Skeletal muscle tissue (tissue), 4 donors: ENCODE measurements around the gene NUP214. TPM values are rescaled to one million over a fixed set of nuclear protein-coding genes. Genes with fewer than 3 reads are reported as not detected.
A peak's percentile ranks its signal among the peaks of the same experiment; 100 is the strongest.

Experiments
- H3K27ac ChIP-seq: one replicate; pipeline ENCODE4 v1.7.0; 2013; ENCODE audit warnings: mild to moderate bottlenecking, low read depth, low read length, inconsistent platforms
- H3K27me3 ChIP-seq, 3 donors: one replicate each; pipeline ENCODE4 v1.7.0; 2013; ENCODE audit warnings: low read length in 3 of 3; ENCODE audit not compliant: control insufficient read depth in 3 of 3, insufficient read depth in 3 of 3
- H3K36me3 ChIP-seq, 3 donors: one replicate each; pipeline ENCODE4 v1.7.0; 2013; ENCODE audit warnings: low read length in 3 of 3; ENCODE audit not compliant: control insufficient read depth in 3 of 3, insufficient read depth in 3 of 3
- H3K4me1 ChIP-seq, 3 donors: one replicate each; pipeline ENCODE4 v1.7.0; 2013; ENCODE audit warnings: low read length in 3 of 3, mild to moderate bottlenecking in 3 of 3; ENCODE audit not compliant: control insufficient read depth in 3 of 3, insufficient read depth in 3 of 3
- H3K4me3 ChIP-seq, 3 donors: one replicate each; pipeline ENCODE4 v1.7.0; 2013; ENCODE audit warnings: low read length in 3 of 3
- H3K9ac ChIP-seq, 3 donors: one replicate each; pipeline ENCODE4 v1.7.0; 2013; ENCODE audit warnings: low read length in 3 of 3, mild to moderate bottlenecking in 3 of 3, moderate library complexity in 2 of 3, low read depth in 1 of 3
- H3K9me3 ChIP-seq, 3 donors: one replicate each; pipeline ENCODE4 v1.7.0; 2013; ENCODE audit warnings: low read length in 3 of 3; ENCODE audit not compliant: control insufficient read depth in 3 of 3
- total RNA-seq: library from RNA; depleted of rRNA; stranded (reverse); fragments of >200 nt; gene quantifications from one replicate; pipeline ENCODE4 v1.2.3, GENCODE V29; 2014
- donor health status: Osteomylitis.

Gene NUP214
- total RNA-seq, 1 donor from 2014 or later = 20.9 TPM

- no peaks in the 10 kb centered on the region for H3K36me3 ChIP-seq
- no peak overlapping the region for H3K4me3 ChIP-seq
- peaks cover 5 to 23% (median 7%) of the 10 kb centered on the region in 3 donors for H3K27me3 ChIP-seq
- no peaks in the 10 kb centered on the region for H3K9me3 ChIP-seq
- no peak overlapping the region for H3K9ac ChIP-seq
- H3K4me1 ChIP-seq = no peaks in the 10 kb centered on the region
- H3K27ac ChIP-seq = no peak overlapping the region
Measured at GRCh38 chr9:131087354-131087893, 38.0 kb upstream of the NUP214 start.

GRCh38 chr9:131090025-131090787, 35.2 kb upstream of the NUP214 start:
- Histone ChIP-seq H3K9me3 (no peaks in the 10 kb centered on the region), H3K27me3 (peaks cover 19 to 40% (median 21%) of the 10 kb centered on the region in 3 donors), H3K9ac (no peak overlapping the region), H3K36me3 (no peaks in the 10 kb centered on the region), H3K4me3 (no peak overlapping the region), H3K4me1 (no peaks in the 10 kb centered on the region), H3K27ac (no peak overlapping the region)

GRCh38 chr9:131091352-131091992, 33.9 kb upstream of the NUP214 start:
- no peak overlapping the region for H3K4me3 ChIP-seq
- H3K9me3 ChIP-seq = no peaks in the 10 kb centered on the region
- H3K4me1 ChIP-seq = peaks cover 3 to 5% (median 5%) of the 10 kb centered on the region in 3 donors
- no peak overlapping the region for H3K27ac ChIP-seq
- no peaks in the 10 kb centered on the region for H3K36me3 ChIP-seq
- H3K9ac ChIP-seq = no peak overlapping the region
- H3K27me3 ChIP-seq = peaks cover 23 to 45% (median 25%) of the 10 kb centered on the region in 3 donors

- Histone ChIP-seq H3K4me1 (peaks cover 3 to 10% (median 8%) of the 10 kb centered on the region in 3 donors), H3K36me3 (no peaks in the 10 kb centered on the region), H3K27me3 (peaks cover 29 to 49% (median 29%) of the 10 kb centered on the region in 3 donors)
Measured at GRCh38 chr9:131092030-131092429, 33.4 kb upstream of the NUP214 start.

GRCh38 chr9:131092548-131093440, 32.6 kb upstream of the NUP214 start:
- H3K9me3 ChIP-seq = no peaks in the 10 kb centered on the region
- H3K36me3 ChIP-seq = no peaks in the 10 kb centered on the region
- H3K9ac ChIP-seq = no peak overlapping the region
- H3K27me3 ChIP-seq = peaks cover 36 to 52% (median 36%) of the 10 kb centered on the region in 3 donors
- H3K27ac ChIP-seq = no peak overlapping the region
- H3K4me1 ChIP-seq = peaks cover 7 to 11% (median 9%) of the 10 kb centered on the region in 3 donors
- no peak overlapping the region for H3K4me3 ChIP-seq

More at GRCh38 chr9:131092030-131092429, 33.4 kb upstream of the NUP214 start:
- Histone ChIP-seq H3K27ac (no peak overlapping the region), H3K4me3 (no peak overlapping the region), H3K9ac (no peak overlapping the region), H3K9me3 (no peaks in the 10 kb centered on the region)

GRCh38 chr9:131094015-131094414, 31.4 kb upstream of the NUP214 start:
- H3K4me3 ChIP-seq = no peak overlapping the region
- H3K27me3 ChIP-seq = peaks cover 48 to 58% (median 49%) of the 10 kb centered on the region in 3 donors
- no peak overlapping the region for H3K27ac ChIP-seq
- H3K4me1 ChIP-seq = peaks cover 11 to 17% (median 14%) of the 10 kb centered on the region in 3 donors
- no peaks in the 10 kb centered on the region for H3K9me3 ChIP-seq
- H3K9ac ChIP-seq = no peak overlapping the region
- no peaks in the 10 kb centered on the region for H3K36me3 ChIP-seq

GRCh38 chr9:131094622-131095021, 30.8 kb upstream of the NUP214 start:
- Histone ChIP-seq H3K4me3 (no peak overlapping the region), H3K27me3 (peaks cover 50 to 61% (median 51%) of the 10 kb centered on the region in 3 donors), H3K9ac (no peak overlapping the region), H3K36me3 (no peaks in the 10 kb centered on the region), H3K9me3 (no peaks in the 10 kb centered on the region), H3K27ac (no peak overlapping the region), H3K4me1 (peaks cover 11 to 18% (median 17%) of the 10 kb centered on the region in 3 donors)

GRCh38 chr9:131095666-131096268, 29.6 kb upstream of the NUP214 start:
- H3K27ac ChIP-seq = no peak overlapping the region
- peak overlapping the region in 1 of 3 donors; percentile 25 for H3K9ac ChIP-seq
- H3K4me3 ChIP-seq = peak overlapping the region in 2 of 3 donors; percentile 6 to 48
- no peaks in the 10 kb centered on the region for H3K36me3 ChIP-seq
- peaks cover 11 to 18% (median 17%) of the 10 kb centered on the region in 3 donors for H3K4me1 ChIP-seq
- H3K27me3 ChIP-seq = peaks cover 51 to 66% (median 52%) of the 10 kb centered on the region in 3 donors
- H3K9me3 ChIP-seq = no peaks in the 10 kb centered on the region
